HG02852 (cell line): ENCODE measurements around the gene TMEM120A.

ENCODE experiments used
- ATAC-seq: cut with Tn5 transposase; IDR thresholded peaks from one replicate; pipeline ENCODE4 v1.9.1; 2021; ENCODE audit warnings: mild to moderate bottlenecking, moderate library complexity; ENCODE audit not compliant: unreplicated experiment

The TMEM120A gene

DNA sequence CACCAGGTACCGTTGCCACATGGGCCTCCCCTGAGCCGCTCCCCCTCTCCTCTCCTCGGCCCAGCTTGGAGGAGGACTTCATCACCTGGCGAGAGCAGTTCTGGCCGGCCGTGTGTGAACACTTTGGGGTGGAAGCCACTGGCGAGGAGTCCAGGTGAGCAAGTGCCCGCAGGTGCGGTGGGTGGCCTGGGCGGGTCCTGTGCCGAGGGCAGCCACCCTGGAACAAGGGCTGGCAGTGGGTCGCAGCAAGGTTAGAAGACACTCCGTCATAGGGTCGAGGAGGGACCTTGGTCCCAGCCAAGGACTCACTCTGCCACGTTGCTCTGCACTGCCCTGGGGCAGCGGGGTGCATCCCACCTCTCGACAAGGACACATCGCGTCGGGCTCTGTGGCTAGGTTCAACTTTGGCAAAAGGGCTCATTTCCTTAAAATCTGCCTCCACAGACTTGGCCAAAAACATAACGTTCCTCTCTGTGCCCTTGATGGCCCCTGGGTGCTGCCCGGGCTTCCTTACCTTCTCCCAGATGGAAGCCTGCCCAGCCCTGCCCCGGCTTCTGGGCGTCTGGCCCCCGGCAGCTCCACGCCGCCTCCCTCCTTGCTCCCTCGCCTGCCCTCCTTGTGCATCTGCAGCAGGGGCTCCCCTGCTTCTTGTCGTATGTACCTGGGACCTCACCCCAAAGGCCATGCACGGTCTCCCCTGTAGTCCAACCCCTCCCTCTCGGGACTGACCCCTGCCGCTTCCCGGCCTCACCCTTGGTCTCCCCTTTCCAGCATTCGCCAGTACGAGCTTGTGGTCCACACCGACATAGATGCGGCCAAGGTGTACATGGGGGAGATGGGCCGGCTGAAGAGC, 12.7 kb downstream of the TMEM120A start:
- ATAC-seq = no peak

DNA sequence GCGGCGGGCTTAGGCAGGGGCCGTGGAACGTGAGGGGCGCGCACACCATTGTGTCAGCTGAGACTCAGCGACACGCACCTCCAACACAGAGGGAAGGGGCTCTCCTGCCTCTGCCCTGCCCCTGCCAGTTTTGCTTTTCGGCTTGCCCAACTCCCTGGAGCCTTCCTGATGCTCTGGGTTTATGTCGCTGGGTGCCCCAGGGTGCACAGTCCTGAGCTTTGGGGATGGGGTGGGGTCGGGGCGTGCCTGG, 13.3 kb downstream of the TMEM120A start:
- ATAC-seq = no peak

DNA sequence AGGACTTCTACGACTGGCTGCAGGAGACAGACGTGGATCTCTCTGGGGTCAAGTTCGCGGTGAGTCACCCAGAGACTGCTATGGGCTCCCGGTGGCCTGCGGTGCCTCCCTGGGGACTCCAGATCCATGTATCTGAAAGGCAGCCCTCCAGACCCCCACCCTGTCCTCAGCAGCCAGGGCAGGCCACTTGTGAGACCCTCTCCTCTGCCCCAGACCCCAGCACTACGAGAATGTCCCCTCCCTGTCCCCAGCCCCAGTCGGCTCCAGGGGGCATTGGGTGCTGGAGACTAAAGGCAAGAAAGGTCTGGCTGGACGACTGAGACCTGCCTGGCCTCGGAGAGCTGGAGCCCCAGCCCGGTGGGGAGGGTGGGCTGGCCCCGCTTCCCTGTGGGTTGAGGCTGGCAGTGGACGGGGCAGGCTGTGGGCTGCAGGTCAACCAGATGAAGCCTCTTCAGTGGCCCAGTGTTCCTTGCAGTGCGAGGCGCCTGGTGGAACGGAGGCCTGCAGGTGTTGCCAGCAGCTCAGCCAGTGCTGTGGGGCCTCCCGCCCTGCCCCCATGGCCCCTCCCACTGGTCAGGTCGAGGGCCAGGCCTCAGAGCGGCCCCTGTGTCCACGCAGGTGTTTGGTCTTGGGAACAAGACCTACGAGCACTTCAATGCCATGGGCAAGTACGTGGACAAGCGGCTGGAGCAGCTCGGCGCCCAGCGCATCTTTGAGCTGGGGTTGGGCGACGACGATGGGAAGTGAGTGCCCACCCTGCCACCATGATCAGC, 13.8 kb downstream of the TMEM120A start:
- no peak for ATAC-seq

DNA sequence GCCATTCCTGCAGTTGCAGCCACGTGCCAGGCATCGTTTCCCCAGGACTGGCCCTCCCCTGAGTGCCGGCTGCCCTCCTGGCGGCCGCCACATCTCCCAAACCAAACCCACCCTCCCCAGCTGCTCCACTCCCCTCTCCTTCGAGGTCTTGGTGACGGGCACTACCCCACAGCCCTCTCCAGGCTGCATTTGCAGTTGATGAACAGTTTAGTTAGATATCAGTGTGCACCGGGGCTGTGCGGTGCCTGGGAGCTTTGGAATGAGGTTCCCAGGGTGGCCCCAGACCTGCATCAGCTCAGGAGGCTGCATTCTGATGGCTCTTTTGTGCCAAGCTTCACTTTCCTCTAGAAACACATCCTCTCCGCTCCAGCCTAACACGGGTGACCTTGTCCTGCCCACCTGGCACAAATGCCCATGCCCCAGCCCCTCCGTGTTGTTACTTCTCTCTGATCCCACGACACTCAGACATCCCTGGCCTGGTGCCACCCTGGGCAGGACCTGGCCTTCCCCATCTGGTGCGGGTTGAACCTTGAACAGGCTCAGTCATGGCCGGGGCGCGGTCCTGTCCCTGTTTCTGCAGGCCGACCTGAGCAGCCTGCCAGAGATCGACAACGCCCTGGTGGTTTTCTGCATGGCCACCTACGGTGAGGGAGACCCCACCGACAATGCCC, 14.5 kb downstream of the TMEM120A start:
- no peak for ATAC-seq

DNA sequence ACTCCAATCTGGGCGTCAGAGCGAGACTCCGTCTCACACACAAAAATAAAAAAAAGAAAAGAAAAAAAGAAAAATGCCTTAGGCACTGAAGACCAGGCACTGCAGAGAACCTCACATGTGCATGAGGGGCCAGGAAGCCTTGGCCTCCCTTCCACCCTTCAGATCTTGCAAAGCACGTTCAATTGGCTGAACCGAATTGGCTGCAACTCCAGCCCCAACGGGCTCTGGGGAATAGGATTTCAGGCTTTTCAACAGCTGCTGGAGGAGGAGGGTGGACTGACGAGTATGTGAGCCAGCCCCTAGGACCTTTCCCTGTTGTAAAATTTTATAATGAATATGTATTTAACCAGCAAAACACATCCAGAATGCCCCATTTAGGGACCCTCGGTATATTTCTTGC, 16.7 kb downstream of the TMEM120A start:
- ATAC-seq = no peak

DNA sequence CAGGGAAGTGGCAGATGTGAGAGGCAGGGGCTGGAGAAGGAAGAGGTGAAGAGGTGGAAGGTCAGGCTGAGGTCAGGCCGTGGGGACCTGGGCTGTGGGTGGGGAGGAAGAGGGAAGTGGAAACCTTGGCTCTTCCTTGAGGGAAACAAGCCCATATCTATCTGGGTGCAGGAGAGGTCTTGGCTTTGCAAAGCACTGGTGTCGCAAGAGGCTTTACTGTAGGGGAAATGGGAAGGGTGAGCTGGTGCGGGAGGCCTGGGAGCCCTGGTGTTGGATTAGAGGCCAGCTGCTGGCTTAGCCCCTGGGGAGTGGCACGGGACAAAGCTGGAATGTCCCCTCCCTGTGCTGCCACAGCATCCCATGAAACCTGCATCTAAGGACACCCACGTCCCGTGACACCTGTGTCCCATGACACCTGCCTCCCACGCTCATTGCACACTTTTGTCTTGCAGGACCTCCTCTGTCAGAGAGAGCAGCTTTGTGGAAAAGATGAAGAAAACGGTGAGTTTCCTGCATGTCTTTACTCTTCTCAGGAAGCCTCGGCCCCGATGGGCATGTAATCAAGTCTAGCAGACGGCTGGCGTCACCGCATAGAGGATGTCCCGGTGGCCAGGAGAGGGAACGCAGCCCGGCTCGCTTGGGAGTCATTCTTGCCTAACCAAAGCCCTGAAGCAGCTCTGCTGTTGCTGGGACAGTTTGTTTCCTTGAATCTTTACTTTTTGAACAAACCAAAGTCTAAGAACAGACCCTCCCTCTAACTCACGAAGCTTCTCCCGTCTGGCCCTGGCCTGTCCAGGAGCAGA, 22.2 kb downstream of the TMEM120A start:
- ATAC-seq = no peak

DNA sequence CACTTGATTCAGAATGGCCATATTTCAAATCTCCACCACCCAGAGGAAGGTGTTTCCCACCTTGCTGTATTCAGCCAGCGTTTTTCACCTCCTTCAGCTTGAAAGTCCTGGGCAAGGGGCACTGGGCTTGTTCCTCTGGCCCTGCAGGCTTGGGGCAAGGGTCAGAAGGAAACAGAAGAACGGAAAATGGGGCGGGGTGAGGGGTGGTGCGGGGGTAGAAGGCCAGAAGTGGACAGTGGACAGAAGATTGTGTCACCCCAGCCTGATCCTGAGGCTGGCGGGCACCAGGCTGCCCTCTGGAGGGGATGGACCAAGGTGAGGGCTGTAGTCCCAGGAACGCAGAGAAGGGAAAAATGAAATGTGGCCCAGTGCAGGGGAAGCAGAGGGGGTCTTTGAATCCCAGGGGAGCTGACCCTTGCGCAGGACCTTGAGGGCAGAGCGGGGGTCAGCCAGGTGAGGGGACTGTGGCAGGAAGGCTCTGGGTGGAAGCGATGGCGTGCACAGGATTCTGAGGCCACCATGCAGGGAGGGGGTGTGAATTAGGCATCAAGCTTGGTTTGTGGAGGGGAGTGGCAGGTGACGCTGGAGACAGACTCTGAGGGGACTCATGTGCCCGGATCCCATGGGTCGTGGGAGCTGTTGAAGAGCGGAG, 23.0 kb downstream of the TMEM120A start:
- ATAC-seq = no peak

DNA sequence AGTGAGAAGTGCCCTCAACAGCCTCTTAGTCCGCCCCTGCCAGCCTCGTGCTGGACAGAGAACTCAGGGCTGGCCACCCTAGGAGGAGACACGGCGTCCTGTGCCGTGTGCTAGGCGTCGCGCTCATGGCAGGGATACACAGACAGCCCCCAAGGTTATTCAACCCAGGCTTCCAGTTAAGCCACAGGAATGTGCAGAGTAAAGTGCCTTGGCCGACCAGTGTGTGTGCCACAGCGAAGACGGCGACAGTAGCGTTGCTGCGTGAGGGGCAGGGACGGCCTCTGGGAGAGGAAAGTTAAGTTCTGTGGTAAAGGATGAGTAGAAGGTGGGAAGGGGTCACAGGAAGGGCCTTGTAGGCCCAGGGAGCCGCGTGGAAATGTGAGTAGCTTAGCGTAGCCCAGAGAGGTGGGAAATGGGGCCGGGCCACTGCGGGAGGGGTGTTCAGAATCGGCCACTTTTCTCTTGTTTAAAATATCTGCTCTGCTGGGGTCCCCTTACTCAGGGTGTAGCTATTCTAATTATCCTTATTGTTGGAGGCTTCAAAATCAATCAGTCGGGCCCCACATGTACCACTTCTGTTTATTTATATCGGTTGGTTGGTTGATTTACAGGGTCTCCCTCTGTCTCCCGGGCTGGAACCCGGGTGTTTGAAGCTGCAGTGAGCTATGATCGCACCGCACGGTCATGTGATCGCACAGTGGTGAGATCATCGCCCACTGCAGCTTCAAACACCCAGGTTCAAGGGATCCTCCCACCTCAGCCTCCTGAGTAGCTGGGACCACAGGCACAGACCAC, 24.5 kb downstream of the TMEM120A start:
- ATAC-seq = no peak

DNA sequence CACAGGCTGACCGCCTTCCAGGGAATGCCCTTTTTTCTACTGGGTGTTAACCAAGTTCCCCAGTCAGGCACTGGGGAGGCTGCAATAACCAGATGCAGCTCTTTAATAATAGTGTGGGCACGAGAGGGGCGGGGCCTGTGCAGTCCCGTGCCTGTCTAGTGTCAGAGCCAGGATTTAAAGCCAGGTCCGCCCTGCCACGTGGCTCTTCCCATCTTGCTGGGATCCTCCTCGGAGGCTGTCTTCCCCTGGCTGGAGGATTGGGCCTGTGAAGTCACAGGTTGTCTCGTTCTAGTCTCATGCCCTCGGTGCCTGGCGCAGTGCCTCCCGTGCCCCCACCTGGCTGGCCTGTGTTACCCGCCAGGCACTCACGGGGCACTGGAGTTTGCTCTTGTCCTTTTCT, 25.2 kb downstream of the TMEM120A start:
- no peak for ATAC-seq

DNA sequence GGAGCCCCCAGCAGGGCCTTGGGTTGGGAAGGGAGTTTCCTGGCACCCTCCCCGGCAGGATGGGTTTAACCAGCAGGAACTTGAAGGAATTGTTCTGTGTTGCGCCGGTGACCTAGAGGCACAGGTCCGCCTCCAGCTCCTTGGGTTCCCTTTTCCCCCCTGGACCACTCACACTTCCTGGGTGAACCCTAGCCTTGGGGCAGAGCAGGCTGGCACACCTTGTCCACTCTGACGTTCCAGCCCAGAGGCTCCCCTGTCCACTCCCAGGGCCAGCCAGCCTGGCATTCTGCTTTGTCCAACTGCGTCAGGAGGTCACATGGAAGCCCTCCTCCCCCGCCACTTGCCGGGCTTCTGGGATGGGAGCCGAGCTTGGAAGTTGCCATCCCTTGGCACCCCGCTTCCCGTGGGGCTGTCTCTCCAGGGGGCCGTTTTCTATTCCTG, 25.8 kb downstream of the TMEM120A start:
- ATAC-seq = no peak

DNA sequence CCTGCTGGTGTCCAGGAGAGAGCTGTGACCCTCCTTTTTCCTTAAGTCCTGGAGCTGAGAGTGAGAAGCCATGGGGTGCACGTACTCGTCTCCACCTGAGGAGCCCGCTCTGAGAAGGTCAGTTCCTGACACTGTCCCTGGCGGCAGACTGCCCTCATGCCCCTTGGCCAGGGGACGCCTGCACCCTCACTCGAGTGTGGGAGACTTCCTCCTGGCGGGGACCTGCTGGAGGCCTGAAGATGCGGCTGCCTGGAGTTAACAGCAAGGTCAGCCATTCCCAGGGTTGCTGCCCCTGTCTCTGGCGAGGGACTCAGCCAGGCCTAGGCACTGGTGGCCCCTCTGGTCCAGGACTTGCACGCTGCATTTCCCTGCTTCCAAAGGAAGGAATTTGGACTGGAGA, 26.4 kb downstream of the TMEM120A start:
- ATAC-seq = no peak

DNA sequence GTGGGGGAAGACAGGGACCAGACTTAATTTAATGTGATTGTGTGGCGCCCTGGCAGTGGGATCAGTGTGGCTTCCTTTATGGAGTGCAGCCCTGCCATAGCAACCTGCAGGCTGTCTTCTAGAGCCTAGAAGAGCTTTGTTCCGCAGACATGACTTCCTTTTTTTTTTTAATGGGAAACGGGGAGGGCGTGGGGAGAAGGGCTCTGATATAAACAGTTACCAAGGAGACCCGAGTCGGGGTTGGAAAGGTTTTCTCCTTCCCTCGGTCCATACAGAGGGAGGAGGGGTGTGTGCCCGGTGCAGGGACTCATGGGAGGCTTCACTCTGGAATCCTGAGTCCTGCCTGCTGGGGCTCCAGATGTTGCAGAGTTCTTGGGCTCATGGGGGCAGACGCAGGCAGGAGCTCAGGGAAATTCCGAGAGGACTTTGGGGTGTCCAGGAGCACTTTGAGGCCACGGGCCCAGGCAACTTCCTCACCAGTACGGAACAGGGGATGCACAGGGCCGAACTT, 26.9 kb downstream of the TMEM120A start:
- no peak for ATAC-seq

DNA sequence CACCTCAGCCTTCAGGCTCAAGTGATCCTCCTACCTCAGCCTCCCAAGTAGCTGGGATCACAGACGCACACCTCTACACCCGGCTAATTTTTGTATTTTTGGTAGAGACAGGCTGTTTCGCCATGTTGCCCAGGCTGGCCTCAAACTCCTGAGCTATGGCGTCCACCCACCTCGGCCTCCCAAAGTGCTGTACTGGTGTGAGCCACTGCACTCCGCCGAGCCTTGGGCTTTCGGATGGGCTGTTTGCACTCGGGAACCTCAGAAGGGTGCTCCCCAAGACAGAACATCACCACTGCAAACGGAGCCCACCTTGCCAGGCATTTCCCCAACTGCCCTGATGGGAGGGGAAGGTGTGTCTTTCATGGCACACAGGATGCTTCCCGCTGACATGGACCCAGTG, 27.3 kb downstream of the TMEM120A start:
- ATAC-seq = no peak

DNA sequence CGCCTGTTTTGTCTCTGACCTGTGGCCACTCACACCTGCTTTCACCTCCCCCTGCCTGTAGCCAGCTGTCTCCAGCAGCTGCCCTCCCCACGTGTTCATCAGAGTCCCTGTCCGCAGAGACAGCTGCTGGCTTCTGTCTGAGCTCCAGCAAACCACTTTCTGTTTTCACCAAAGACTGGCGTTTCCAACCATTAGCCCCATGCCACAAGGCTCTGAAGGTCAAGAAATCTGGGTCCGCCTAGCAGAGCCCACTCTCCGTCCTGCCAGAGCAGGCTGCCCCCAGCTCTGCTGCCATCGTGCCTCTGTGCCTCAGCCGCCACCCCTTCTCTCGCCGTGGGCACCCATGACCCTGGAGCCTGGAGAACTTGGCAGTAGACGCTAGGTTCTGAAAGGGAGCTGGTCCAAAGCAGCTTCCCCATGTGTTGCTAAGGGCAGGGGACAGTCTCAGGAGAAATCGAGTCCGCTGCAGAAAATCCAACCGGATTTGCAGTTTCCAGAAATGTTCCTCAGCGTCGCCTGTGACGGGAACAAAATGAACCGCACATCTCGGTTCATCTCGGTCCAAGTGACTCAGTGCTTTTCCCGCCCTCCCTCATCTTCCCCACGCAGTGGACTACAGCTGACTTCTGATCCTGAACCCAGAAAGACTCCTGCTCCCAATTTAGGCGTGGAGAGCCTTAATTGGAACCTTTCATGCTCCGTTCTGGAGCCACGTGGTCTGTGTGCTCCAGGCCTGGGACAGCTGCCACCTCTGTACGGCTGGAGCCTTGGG, 28.0 kb downstream of the TMEM120A start:
- ATAC-seq = no peak

DNA sequence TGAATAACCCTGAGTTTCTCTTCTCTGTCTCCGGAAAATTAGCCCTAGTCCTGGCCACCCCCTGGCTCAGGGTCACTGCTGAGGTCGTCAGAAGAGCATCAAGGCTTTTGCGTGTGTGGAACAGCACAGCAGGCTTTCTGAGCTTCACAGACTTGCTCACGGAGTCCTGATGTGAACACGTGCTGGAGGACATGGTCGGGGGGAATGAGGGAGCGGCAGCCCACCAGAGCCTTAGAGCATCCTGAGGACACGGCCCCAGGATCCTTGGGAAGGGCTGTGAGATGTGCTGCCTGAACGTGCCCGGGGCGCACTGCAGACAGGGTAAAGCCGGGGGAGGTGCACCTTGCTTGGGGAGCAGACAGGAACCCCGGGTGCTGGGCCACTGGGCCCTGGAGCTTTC, 28.8 kb downstream of the TMEM120A start:
- ATAC-seq = no peak

DNA sequence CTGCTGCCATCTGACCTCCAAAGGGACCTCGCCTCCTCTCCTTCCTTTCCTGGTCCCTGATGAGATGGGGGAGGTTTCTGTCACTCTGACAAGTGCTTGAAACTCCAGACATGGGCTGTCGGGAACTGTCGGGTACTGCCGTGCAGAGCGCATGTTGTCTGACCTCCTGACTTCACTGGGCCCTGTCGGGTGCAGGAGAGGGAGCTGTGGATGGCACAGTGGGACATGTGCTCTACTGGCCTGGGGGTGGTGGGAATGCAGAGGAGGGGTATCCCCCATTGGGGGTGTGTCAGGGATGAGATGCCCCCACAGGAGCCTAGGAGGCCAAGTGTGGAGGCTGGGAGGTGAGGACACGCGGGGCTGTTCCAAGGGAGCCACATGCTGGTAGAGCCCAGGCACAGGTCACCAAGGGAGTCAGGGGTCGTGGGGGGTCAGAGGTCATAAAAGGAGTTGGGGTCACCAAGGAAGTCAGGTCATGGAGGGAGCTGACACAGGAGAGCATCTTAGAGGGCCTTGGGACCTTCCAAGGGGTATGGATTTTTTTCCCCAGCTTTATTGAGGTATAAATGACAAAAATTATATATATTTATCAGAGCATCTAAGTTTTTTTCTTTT, 30.9 kb downstream of the TMEM120A start:
- ATAC-seq = no peak

DNA sequence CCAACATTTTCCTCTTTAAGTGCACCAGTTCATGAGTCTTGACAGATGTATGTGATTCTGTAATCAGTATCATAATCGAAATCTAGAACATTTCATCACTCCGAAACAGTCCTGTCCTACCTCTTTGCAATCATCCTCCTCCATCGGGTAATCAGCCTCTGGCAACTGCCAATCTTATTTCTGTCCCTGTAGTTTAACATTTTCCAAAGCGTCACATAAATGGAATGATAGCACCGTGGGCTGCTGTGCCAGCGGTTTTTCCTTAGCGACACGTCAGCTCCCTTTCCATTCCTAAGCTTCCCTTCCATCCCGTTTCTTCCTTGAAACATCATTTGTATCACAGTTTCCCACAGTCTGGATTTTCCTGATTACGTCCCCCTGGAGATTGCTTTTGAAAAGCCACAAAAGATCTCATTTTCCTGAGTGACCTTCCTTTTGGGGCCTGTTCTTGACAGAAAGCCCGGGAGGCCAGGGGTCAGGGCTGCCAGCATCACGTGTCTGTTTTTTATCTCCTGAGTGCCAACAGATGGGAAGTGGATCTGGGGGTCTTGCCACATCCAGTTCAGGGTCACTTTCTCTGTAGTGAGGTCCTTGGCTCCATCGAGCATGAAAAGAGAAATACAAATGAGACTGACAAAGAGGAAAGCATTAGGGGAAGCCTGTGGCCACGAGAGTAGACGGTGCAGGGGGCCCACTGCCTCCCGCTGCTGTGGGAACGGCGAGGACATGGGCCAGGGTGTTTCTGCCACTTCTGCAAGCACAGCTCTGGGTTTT, 31.6 kb downstream of the TMEM120A start:
- ATAC-seq = no peak

DNA sequence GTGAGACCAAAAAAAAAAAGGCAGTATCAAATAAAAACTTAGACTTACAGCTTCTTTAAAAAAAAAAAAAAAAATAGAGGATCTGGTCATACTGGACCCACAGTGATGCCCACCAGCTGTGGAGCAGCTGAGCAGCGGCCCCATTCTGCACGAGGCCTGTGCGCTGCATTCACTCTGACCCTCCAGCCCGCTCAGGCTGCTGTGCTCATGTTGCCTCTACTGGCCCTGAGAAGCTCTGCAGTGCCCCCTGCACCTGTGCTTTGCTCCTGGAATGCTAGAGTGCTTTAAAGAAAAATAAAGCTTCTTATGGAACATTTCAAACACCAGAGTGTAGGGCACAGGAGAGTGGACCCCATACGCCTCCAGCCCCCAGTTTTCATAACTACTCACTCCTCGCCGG, 33.2 kb downstream of the TMEM120A start:
- no peak for ATAC-seq
